Dermis blood vessel endothelial cell (primary cell): ENCODE results near the gene MDM1. TPM values are rescaled to one million over a fixed set of nuclear protein-coding genes. Genes with fewer than 3 reads are reported as not detected.

Experiments used
- DNase-seq: peaks from one replicate; pipeline ENCODE4 v3.0.0; 2010
- total RNA-seq: library from RNA; depleted of rRNA; stranded (reverse); fragments of >200 nt; gene quantifications from 2 replicates; pipeline ENCODE4 v1.2.3, GENCODE V29; 2014

MDM1 gene
- total RNA-seq, 1 donor from 2014 or later = 11.1 TPM

DNA sequence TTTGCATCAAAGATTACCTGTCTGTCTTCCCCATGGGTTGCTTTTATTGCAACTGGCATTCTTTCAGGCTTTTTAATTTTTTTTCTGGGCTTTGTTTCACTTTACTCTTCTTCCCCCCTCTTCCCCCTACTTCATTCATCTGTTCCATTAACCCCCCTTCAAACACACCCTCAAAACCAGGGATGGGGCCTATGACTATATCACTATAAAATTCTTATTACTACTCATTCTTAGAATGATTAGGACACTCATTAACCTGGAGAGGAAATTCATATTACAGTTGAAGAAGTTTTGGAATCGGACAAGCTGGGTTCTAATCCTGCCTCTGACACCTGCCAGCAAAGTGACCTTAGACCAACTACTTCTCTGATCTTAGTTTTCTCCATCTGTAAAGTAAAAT lies 24.8 kb upstream of the MDM1 start:
- DNase-seq = no peak

DNA sequence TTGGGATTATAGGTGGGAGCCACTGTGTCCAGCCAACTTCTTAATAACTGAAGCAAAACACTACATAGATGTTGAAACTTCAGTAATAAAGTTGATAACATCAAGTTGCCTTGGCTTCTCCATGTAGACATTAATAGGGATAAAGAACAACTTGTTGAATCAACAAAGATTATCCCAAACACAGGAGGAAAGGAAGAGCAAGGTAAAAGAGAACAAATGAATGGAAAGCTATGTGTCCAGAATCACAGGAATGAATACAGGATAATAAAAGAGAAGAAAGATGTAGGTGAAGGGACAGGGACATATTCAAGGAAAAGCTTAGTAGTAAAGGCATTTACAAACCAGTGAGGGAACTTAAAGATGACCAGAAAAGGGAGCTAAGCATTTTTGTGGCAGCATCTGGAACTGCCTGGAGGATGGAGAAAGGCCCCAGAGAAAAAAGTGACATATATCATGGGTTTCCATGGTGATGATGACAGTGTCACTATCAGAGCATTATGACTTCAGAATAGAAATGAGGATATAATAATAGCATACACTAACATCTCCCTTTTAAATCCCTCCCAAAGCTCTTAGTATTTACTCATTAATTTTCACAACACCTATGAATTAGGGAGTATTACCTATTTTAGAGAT lies 24.0 kb upstream of the MDM1 start:
- no peak for DNase-seq

DNA sequence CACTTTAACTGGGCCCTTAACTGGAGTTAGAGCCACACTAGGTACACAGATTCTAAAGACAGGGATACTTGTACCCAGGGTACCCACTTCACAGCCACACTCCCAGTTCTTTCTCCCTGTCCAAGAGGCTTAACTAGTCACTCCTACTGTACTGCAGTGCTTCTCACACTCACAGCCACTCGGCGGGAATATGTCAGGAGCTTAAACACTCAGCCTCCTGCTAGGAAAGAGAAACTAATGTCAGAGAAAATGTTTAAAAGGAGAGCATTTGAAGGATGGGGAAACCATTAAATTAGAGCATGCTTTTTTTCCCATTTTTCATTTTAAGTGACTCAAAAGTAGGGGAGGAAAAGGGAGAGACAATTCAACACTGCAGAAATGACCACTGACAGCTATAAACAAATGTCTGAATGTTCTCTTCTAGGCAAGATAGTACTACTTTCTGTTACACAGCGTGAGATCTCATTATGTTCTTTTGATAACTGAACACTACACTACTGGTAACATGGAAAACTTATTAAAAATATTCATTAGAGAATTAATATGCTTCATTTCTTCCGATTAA lies 22.9 kb upstream of the MDM1 start:
- DNase-seq = no peak

DNA sequence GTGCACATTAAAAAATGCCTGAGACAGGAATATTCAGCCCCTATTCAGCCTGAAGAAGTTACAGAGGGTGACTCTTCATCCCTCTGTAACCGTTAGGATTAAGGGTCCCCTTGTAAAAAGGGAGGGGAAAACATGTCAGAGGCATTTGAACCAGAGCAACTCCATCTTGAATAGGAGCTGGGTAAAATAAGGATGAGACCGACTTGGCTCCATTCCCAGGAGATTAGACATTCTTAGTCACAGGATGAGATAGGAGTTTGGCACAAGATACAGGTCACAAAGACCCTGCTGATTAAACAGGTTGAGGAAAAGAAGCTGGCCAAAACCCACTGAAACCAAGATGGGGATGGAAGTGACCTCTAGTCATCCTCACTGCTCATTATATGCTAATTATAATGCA lies 19.9 kb upstream of the MDM1 start:
- DNase-seq = peak; percentile 61

DNA sequence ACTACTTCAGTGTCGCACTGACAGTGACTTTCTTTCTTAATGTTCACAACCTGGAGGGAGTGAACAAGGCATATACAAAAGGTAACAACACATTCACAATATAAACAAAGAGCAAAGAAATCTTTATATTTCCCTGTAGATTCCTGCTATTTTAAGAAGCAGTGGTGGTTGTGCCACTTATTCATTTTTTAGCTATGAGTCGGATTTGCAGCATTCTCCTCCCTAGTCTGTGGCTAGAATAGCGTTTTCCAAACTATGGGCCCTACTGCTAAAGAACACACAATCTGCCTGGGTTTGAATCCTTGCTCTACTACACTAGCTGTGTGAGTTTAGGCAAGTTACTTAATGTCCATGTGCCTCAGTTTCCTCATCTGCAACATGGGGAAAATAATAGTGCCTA lies 18.6 kb upstream of the MDM1 start:
- DNase-seq = no peak

DNA sequence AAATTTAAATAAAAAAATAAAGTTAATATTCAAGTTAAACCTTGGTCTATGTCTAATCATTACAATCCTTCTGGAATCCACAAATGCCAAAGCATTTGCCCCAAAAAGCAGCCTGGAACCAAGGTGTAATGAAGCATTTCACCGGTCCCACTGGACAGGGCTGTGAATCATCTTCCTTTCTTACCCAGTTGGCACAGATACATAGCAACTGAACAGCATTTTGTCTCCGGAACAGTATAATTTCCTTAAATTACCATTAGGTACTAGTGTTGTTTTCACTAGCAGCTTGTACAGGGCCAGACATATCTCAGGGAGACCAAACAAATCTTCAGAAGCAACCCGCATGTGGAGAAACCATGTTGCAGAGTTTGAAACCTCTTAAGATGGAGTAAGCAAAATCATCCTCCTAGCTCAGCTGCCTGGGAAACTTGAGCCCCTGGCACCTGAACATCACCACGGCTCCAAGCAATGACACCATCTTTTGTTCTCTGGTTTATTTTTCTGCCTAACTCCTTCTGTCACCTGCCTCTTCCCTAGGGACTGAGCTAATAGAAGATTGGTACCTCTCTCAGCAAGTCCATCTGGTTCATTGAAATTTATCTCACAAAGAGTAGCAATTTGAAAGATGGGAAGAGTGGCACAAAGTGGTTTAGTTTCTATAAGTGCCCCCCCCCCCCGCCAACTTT lies 17.9 kb upstream of the MDM1 start:
- peak; percentile 42 for DNase-seq

DNA sequence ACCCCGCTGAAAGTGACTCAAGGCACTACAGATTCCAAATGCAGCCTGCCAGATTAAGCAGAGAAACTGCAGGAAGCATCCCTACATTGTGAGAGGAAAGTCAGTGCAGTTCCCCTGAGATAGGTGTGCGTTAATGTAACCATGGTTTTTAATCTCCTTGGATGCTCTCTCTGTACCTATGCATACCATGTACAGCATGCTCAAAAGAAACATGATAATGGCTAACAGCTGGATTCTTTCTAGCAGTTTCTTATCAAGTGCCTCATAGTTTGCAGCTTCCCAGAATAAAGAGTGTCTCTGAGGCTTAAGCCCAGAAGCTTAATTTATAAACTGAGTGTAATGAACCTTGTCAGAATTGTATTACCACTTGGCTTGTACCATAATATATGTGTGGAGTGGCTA lies 17.1 kb upstream of the MDM1 start:
- no peak for DNase-seq

DNA sequence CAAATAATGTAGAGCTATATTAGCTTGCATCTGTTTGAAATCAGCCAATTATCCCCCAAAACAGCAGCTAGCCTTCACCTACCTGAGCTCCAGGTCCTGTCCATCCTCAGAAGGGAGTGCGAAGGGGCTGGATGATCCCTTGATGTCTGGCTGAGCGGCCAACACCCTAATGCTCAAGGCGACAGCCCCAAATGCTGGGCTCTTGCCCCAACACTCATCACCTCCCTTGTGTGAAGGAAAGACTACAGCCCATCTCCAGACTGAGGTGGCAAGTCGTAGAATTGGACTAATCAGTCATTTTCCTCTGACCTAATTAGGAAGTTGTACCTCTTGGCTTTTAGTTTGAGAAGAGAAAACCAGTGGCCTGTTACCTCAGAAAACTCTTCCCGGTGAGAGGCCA lies 16.3 kb upstream of the MDM1 start:
- no peak for DNase-seq

DNA sequence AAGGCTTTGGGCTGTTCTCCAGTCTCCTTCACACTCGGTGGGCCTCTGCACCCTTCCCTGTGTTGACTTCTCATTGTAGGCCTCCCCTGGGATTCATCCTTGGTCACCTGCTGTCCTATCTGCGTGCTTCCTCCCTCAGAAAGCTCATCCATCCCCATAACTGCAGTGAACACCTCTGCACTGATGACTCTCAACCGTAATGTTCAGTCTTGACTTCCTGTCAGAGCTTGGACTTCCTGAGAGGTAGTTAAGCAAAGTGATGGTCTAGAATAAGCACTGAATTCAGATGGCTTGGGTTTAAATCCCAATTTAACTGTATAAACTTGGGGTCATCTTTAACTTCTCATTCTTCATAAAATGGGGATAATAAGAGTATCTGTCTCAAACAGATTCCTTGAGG lies 13.6 kb upstream of the MDM1 start:
- no peak for DNase-seq

DNA sequence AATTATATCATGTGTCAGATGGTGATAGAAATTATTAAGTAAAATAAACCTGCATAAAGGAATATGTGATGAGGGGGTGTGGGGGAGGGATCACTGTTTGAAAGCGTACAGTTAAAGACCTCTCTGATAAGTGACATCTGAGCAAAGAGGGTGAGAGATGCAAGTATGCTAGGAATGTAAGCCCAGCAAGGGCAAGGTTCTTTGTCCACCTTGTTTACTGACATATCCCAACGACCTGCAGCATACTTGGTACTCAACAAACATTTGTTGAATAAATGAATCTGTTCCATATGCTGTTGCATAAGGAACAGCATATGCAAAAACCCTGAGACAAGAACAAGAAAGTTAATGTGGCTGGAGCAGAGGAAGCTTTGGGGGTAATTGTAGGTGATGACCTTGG lies 12.0 kb upstream of the MDM1 start:
- no peak for DNase-seq

DNA sequence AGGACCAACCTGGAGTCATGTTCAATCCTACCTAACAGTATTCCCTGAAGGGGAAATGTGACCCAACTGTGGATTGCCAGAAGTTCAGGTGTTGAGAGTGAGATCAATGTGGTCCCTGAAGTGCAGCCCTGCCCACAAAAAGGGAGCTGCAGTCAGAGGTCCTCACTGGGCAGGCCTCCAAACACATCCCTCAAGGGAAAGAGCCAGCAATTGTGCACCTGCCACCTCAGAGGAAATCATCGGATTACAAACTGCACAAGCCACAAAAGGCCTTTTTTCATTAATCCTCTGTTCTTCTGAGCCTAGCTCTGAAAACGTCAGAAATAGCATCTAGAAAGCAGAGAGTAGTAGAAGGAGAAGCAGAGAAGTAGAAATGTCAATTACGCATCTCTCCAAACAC lies 10.8 kb upstream of the MDM1 start:
- no peak for DNase-seq

DNA sequence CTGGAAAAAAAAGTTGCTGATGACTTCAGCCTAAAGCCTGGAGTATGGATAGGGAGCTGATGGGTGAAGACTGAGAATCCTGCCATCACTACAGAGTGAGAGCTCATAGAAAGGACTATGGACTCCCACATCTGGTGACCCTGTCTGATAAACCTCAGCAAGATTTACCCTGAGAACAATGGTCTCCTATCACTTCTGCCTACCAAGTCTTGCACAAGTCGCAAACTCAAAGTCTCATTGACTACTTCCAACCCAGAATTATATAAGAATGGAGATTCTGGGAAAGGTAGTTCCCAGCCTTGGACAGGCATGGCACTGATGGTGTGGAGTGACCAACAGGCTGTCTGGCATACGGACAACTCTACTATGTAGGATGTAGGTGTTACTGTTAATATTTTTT lies 9.7 kb upstream of the MDM1 start:
- DNase-seq = no peak

DNA sequence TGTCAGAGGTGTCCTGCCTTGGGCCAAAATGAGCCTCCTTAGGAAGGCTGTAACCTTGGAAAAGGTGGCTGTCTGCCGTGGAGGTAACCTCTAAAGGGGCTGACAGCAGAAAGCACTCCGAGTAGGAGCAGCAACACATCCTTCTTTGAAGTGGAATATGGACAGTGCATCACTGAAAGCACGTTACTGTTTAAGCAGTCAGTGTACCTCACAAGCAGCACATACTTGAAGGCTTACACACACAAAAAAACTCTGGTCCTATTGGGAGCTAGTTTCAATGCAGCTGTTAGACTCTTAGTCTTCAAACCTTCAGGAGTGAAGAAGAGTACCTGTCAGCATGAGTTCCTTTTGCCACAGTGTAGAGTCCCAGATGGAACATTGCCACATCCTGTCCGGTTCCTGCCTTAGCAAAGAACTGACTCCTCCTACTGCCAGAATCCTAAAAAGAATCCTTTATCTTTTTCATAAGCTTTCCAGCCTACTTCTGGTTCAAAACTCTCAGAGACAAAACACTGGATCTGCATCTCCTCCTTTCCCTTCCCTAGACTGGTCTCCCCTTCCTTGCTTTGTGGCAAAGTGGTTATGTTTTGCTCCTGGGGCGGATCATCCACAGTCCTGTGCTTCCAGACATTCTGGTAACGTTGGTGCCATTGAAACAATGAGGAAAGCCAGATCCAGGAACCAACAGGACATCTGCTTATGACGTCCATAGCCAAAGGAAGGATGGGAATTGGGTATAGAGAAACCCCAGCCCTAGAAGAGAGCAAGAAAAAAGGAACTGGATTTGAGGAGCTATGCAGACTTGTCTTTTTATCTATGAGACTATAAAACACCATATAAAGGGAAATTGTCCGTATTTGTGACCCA lies 8.5 kb upstream of the MDM1 start:
- no peak for DNase-seq

DNA sequence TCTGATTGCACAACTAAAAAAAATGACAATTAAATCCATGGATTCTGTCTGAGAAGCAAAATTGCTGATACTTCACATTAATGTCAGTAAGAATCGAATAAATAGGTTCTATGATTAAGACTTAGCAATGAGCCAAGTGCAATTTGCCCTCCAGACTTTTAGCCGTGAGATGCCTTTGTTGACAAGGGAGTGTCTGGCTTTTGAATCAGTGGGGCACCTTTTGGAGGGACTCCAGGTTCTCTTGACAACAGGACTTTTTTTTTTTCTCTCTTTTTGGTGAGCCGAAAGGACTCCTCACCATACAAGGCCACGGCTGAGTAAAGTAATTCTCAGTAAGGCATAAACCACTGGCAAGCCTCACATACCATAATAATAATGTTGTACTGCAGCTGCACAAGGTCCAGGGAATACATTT lies 4.7 kb upstream of the MDM1 start:
- no peak for DNase-seq

DNA sequence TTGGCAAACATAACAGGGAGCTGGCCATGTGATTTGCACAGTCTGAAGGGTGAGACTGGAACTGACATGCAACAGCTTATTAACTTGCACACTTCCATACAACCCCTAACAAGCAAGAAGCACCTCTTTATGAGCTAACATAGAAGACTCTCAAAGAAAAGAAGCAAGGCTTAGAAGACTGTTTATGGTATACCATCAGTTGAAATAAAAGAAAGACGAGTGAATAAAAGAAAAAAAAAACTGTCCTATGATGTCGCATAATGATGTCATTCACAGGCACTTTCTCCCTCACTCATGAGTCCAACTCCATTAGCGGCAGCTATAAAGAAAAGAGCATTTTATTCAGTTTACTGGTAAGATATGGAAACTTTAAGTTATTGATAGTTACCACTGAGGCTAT lies 3.3 kb upstream of the MDM1 start:
- no peak for DNase-seq

DNA sequence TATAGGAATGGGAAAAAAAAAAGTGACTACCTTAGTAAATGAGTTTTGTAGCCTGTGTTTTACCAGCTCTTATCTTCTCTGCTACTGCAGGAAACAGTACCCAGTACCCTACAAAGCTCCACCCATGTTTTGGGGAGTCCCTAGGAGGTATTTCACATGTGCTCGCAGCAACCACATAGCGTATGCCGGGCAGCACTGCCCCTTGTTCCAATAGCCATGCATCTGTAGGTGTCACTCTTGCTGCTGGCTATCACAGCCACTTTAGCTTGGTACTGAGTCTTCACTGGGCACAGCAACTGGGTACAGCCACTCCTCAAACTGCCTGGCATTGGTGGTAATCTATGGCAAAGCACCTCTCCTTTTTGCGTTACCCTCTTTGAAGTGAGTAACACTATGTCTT lies 2.0 kb upstream of the MDM1 start:
- peak; percentile 46 for DNase-seq

DNA sequence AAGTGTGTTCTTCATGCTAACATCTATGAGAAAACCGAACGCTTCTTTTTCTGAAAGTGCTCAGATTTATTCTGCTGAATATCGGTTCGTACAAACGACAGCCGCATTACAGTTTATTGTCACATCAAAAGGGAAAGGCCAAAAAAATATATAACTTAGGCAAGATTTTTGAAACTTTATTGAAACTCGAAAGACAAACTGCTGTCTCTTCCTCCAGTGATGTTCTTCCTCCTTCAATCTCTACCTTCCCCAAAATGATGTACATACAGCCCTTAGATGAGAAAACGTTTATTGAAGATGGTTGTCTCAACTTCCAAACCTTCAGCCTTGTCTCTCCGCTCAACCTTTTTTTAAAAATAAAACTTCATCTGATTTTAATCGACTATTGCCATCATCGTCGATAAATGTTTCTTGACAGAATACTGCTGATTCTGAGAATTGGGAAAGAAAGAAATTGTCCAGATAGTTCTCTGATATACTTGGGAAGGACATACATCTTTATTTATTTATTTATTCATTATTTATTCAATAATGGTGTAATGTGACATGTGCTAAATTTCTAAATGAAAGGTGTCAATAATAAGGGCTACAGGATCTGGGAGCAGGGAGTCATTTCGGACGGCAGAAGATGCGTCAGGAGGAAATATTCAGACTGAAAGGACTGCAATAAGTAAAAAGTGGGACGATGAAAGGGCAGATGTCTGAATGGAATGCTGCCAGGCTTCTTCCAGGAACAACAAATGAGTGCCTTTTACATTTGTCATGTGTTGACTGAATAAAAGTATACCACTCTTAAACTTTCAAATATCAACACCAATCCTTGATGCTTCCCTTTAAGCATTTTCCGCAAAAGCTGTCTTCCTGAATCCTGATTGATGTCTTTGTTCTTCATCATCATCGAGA lies 817 bp upstream of the MDM1 start:
- DNase-seq = no peak

DNA sequence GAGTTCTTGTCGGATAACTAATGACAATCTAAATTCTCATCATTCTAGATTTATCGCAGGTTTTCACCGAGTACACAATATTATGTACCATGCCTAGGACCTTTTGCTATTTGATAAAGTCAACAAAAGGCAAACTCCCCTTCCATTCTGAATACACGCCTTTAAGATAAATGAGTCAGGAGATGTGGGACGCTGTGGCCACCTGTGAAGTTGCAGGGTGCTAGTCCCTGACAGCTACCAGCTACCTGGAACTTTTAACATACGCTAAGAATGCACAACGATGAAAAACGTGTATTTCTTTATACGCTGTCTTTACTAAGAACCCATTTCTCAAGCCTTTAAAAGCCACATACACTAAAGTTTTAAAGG lies 678 bp downstream of the MDM1 start:
- no peak for DNase-seq

DNA sequence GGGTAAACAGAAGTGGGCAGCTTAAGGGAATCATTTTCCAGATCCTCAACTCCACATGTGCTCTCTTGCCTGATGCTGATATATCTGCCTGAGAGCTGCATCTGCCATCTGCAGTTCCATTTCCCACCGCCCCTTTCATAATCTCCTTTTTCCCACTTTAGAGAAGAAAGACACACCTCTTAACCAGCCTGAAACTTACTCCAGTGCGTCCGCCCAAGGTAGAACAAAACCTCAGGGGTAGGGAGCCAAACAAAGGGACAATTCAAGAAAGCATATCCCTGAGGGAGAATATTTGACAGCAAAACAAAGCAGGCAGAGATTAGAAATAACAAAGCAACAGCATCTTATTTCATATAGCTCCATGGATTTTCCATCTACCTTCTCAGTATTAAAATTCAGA lies 4.3 kb downstream of the MDM1 start:
- no peak for DNase-seq

DNA sequence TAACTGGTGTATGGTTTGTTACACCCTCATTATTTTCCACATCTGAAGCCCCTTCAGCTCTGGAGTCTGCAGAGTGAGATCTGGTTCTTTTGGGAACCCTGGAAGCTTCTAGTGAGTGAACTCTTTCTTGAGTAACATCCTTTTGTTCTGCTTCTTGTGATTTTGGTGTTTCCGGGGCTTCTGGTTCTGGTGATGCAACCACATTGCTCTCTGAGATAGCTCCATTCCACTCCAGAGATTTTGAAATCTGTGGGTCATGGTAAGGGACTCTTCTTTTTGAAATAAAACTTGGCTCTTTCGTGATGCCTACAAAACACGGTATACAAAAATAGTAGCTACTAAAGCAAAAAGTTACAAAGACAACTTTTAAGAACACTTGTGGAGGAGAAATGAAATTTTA lies 5.4 kb downstream of the MDM1 start:
- DNase-seq = no peak

DNA sequence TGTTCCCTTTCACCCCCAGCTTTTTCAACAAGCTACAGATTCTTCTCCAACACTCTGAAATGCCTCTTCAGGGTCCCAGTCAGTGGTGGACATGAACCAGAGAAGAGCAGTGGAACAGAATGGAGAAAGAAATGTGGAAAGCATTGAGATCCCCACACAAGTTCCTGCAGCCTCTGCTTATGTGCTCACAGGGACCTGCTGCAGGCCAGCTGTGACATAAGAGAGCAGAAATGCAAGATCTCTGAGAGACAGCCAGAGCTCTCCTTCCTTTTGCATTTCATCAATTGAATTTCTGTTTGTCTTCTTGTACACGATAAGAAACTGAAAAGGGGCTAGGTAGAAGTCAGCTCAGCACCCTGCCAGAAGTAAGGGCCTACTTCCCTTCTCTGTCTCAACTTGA lies 6.2 kb downstream of the MDM1 start:
- no peak for DNase-seq

DNA sequence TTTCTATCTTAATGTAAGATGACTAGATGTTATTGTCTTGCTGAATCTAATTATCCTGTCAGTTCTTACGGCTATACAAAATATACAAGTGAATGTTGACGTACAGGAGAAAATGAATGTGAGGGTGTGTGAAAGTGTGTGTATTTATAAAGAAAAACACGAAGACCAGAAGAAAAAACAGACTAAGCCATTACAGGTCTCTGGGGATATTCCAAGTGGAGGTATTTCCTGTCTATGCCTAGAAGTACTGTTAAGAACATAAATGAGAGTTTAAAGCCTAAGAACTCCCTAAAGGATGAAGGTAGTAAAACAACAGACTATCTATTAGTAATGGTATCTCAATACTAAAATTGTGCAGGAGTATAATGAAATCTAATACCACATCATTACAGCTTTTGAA lies 7.6 kb downstream of the MDM1 start:
- DNase-seq = peak; percentile 28

DNA sequence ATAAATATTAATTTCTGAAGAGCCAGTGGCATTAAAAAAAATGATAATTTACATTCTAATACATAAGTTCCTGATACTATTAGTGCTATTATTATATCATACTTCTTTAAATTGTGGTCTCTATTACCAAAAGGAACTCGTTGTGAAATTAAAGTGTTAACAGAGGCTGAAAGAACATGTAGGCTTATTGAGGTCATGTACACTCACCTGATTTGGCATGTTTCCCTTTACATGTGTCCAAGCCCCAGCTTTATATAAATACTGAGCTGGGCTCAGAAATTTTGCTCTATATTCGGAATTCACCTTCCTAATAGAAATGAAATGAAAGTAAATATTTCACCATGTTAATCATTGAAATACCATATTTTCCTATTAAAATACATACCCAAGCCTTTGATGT lies 11.0 kb downstream of the MDM1 start:
- no peak for DNase-seq
